OCI-LY3 (cell line): ENCODE measurements around the gene SEMA5A.

Experiments
- H2AFZ ChIP-seq: fragments of 200-600, 300-600 bp; shearing (Covaris generic); 2 replicates; pipeline ENCODE4 v1.6.0; 2014; ENCODE audit warnings: antibody characterized with exemption, low read depth, low read length
- H3K27ac ChIP-seq: fragments of 200-600, 300-600 bp; sonication (generic); 2 replicates; pipeline ENCODE4 v1.5.1; 2014; ENCODE audit warnings: mild to moderate bottlenecking, low read length, moderate library complexity, mixed read lengths
- H3K27me3 ChIP-seq: fragments of 200-600, 300-600 bp; sonication (generic); 2 replicates; pipeline ENCODE4 v1.6.1; 2014; ENCODE audit warnings: low read depth, low read length, mixed read lengths
- H3K36me3 ChIP-seq: fragments of 200-600, 300-600 bp; sonication (generic); replicated peaks from 2 replicates; pipeline ENCODE3; 2014; ENCODE audit warnings: low read depth, low read length, mixed read lengths
- H3K4me1 ChIP-seq: fragments of 300-600, 200-600 bp; sonication (generic); 2 replicates; pipeline ENCODE4 v1.6.1; 2014; ENCODE audit warnings: low read length, mixed read lengths
- H3K4me2 ChIP-seq: fragments of 200-600, 300-600 bp; sonication (generic); 2 replicates; pipeline ENCODE4 v1.6.1; 2014; ENCODE audit warnings: low read length, mixed read lengths
- H3K4me3 ChIP-seq: fragments of 300-600, 200-600 bp; sonication (generic); 2 replicates; pipeline ENCODE4 v1.5.1; 2014; ENCODE audit warnings: antibody characterized with exemption, mild to moderate bottlenecking, low read length, moderate library complexity
- H3K79me2 ChIP-seq: fragments of 300-600, 200-600 bp; shearing (Covaris generic); 2 replicates; pipeline ENCODE4 v1.6.1; 2014; ENCODE audit warnings: mild to moderate bottlenecking, low read length, mixed read lengths
- H3K9ac ChIP-seq: fragments of 300-600, 200-600 bp; shearing (Covaris generic); 2 replicates; pipeline ENCODE4 v1.6.0; 2014; ENCODE audit warnings: mild to moderate bottlenecking, low read length, moderate library complexity
- H3K9me3 ChIP-seq: fragments of 200-600, 300-600 bp; shearing (Covaris generic); 2 replicates; pipeline ENCODE4 v1.6.1; 2014; ENCODE audit warnings: low read length, mixed read lengths; ENCODE audit not compliant: insufficient read depth
- H4K20me1 ChIP-seq: fragments of 200-600, 300-600 bp; sonication (generic); 2 replicates; pipeline ENCODE4 v1.6.1; 2016; ENCODE audit warnings: low read length, mixed read lengths; ENCODE audit not compliant: insufficient read depth
- EZH2phosphoT487 ChIP-seq: fragments of 200-600 bp; shearing (Covaris generic); IDR thresholded peaks from 2 replicates; pipeline ENCODE4 v1.6.1; 2018; ENCODE audit warnings: antibody characterized with exemption, mixed run types, low read depth
- TF ChIP-seq, protein P1 (sequence below): fragments of 200-600, 300-600 bp; sonication (generic); IDR thresholded peaks from 2 replicates; pipeline ENCODE4 v1.5.1; 2014; ENCODE audit warnings: antibody characterized with exemption, low read length, low read depth

SEMA5A gene

DNA sequence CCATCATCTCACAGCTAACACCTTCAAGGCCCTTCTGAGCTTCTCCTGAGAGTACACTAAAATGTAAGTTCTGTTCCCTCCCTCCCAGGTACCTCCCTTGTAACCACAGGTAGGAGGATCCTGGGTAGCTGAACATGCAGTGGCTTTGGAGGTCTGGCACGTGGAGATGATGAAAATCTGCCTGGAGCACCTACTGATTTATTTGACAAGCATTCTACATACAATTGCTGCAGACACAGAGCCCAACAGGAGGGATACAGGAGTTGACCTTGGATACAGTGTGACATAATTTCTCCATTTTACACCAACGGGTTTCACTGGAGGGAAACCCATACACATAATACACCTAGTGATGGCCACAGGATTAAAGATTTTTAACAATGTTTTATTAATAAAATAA is 478.7 kb downstream of the SEMA5A start:
- Histone ChIP-seq H3K36me3 (no peaks in the 10 kb centered on the region), H3K79me2 (no peaks in the 10 kb centered on the region), H3K4me2 (no peak overlapping the region), H3K9me3 (no peaks in the 10 kb centered on the region), H3K4me1 (peaks cover 17% of the 10 kb centered on the region), H3K27ac (no peak overlapping the region), H3K4me3 (no peak overlapping the region), H2AFZ (no peak overlapping the region), H3K27me3 (no peaks in the 10 kb centered on the region), H4K20me1 (no peaks in the 10 kb centered on the region), H3K9ac (no peak overlapping the region)
- TF ChIP-seq, protein P1, sequence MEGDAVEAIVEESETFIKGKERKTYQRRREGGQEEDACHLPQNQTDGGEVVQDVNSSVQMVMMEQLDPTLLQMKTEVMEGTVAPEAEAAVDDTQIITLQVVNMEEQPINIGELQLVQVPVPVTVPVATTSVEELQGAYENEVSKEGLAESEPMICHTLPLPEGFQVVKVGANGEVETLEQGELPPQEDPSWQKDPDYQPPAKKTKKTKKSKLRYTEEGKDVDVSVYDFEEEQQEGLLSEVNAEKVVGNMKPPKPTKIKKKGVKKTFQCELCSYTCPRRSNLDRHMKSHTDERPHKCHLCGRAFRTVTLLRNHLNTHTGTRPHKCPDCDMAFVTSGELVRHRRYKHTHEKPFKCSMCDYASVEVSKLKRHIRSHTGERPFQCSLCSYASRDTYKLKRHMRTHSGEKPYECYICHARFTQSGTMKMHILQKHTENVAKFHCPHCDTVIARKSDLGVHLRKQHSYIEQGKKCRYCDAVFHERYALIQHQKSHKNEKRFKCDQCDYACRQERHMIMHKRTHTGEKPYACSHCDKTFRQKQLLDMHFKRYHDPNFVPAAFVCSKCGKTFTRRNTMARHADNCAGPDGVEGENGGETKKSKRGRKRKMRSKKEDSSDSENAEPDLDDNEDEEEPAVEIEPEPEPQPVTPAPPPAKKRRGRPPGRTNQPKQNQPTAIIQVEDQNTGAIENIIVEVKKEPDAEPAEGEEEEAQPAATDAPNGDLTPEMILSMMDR = no peak
- TF ChIP-seq EZH2phosphoT487 = no peak

DNA sequence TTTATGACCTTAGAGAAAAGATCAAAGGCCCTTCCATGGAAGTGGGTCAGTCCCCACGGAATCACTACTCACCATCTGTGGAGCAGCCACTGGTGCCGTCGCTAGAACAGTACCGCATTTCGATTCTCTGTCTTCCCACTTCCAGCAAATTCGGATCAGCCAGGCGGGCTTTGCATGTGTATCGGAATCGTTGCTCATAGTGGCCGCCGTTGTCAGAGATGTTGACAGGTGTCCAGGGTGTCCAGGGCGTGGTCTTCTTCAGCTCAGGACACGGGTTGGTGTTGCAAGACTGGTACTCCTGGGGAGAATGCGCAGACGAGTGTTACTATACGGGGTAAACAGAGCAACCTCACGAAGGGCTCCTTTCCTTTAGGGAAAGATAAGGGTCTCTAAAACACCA is 479.5 kb downstream of the SEMA5A start:
- Histone ChIP-seq H3K9ac (no peak overlapping the region), H2AFZ (no peak overlapping the region), H3K79me2 (no peaks in the 10 kb centered on the region), H4K20me1 (no peaks in the 10 kb centered on the region), H3K4me2 (no peak overlapping the region), H3K27me3 (no peaks in the 10 kb centered on the region), H3K27ac (no peak overlapping the region), H3K4me1 (peaks cover 17% of the 10 kb centered on the region), H3K9me3 (no peaks in the 10 kb centered on the region), H3K4me3 (no peak overlapping the region), H3K36me3 (no peaks in the 10 kb centered on the region)
- TF ChIP-seq, protein P1 = no peak
- no peak for TF ChIP-seq EZH2phosphoT487

DNA sequence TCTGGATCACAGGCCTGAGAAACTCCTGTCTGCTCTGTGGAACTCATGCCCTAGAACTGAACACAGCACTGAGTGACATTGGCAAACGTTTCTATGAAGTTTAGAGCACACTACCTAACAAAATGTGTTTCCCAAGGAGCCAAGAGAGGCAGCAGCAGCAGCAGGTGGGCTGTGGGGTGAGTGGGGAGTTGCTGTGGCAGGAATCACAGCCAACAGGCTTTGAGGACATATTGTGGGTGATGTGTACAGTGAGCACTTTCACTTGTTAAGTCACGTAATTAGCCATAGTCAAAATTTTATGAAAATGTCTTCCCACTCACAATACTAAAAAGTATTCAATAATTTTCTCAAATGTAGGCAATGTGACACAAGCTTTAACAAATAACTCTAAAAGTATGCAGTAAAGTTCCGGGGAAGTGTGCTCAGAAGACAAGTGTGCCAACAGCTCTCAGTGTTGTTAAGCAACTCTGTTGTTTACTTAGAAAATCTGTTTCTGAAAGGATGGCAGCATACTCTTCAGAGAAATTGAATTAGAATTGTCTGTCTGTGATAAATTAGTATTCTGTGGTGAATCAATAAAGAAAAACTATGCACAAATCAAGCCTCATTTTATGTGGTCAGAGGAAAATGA is 482.1 kb downstream of the SEMA5A start:
- no peaks in the 10 kb centered on the region for H4K20me1 ChIP-seq
- TF ChIP-seq, protein P1 = no peak
- TF ChIP-seq EZH2phosphoT487 = no peak
- no peak overlapping the region for H3K4me3 ChIP-seq
- no peak overlapping the region for H3K4me2 ChIP-seq
- H3K79me2 ChIP-seq = no peaks in the 10 kb centered on the region
- H3K9ac ChIP-seq = no peak overlapping the region
- H3K27ac ChIP-seq = no peak overlapping the region
- H3K9me3 ChIP-seq = no peaks in the 10 kb centered on the region
- H3K36me3 ChIP-seq = no peaks in the 10 kb centered on the region
- no peak overlapping the region for H2AFZ ChIP-seq
- no peaks in the 10 kb centered on the region for H3K27me3 ChIP-seq
- peaks cover 17% of the 10 kb centered on the region for H3K4me1 ChIP-seq

DNA sequence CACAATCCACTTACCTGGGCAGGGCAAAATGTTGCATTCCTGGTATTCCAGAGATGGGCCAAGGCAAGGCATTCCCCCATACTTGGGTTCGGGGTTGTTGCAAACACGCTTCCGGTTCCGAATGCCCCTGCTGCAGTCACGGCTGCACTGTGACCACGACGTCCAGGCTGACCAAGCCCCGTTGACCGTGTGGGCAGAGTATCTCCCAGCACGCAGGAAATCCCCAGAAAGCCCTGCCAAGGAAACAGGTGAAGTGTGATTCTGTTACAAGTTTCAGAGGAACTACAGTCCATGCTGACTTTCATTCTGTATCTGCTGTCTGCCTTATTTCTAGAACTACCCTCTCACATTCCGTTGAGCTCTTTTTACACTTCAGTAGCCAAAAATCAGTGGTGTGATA is 483.0 kb downstream of the SEMA5A start:
- no peak for TF ChIP-seq EZH2phosphoT487
- TF ChIP-seq, protein P1 = no peak
- no peaks in the 10 kb centered on the region for H3K79me2 ChIP-seq
- no peaks in the 10 kb centered on the region for H3K36me3 ChIP-seq
- no peaks in the 10 kb centered on the region for H3K9me3 ChIP-seq
- peaks cover 17% of the 10 kb centered on the region for H3K4me1 ChIP-seq
- no peak overlapping the region for H3K27ac ChIP-seq
- no peaks in the 10 kb centered on the region for H3K27me3 ChIP-seq
- no peak overlapping the region for H2AFZ ChIP-seq
- no peaks in the 10 kb centered on the region for H4K20me1 ChIP-seq
- H3K9ac ChIP-seq = no peak overlapping the region
- H3K4me3 ChIP-seq = no peak overlapping the region
- no peak overlapping the region for H3K4me2 ChIP-seq
